Measurements from ENCODE around the gene COL26A1.
"Not testable (repeated sequence)": the region's sequence is repeated elsewhere in the genome, so short reads cannot be mapped to it uniquely, and the experiment has no call there.

The COL26A1 gene

GRCh38 chr7:101402081-101402779, 39.6 kb downstream of the COL26A1 start:
- no peak for DNase-seq (ENCODE audit: low read depth in 2 of 2)

DNA sequence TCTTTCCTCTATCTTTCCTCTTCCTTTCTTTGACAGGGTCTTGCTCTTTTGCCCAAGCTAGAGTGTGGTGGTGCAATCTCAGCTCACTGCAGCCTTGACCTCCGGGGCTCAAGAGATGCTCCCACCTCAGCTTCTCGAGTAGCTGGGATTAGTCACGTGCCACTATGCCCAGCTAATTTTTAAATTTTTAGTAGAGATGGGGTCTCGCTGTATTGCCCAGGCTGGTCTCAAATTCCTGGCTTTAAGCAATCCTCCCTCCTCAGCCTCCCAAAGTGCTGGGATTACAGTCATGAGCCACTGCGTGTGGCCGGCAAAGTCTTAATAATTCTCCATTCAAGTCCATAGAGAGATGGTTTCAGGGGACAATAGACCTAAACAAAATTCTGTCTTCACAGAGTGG, 40.2 kb downstream of the COL26A1 start:
- no peak for DNase-seq (ENCODE audit: low read depth in 2 of 2)

GRCh38 chr7:101405474-101406067, 42.9 kb downstream of the COL26A1 start:
- DNase-seq (ENCODE audit: low read depth in 2 of 2), result no peak

DNA sequence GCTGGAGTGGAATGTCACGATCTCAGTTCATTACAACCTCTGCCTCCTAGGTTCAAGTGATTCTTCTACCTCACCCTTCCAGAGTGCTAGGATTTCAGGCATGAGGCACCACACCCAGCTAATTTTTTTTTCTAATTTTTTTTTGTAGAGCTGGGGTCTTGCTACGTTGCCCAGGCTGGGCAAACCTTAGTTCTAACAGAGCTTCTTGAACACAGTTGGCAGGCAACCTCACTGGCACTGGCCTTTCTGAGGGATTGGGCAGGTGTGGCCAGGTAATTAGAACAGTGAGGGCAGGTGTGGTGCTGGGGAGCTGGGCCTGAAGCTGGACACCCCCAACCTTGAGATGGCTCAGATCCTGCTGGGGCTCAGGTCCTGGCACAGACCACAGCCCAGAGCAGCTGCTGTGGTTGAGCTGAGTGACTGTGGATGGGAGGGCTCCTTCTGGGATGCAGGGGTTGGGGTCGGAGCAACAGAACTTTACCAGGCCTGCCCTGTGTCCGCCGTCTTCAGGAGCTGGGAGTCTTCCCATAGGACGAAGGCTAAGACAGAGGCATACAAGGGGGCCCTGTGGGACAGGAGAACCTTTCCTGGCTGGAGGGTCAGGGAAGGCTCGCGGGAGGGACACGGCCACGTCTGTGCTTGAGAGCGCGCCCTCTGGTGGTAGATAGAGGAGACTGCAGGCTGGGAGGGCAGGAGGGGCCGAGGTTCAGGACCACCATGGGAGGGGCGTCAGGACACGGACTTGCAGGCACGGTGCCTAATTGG, 48.2 kb downstream of the COL26A1 start:
- DNase-seq (ENCODE audit: low read depth in 2 of 2), result peak; percentile 6 to 15

GRCh38 chr7:101411508-101411874, 48.8 kb downstream of the COL26A1 start:
- no peak for DNase-seq (ENCODE audit: low read depth in 2 of 2)

- DNase-seq (ENCODE audit: low read depth in 2 of 2), result no peak
These were observed 50.3 kb downstream of the COL26A1 start for GRCh38 chr7:101412976-101413375.

DNA sequence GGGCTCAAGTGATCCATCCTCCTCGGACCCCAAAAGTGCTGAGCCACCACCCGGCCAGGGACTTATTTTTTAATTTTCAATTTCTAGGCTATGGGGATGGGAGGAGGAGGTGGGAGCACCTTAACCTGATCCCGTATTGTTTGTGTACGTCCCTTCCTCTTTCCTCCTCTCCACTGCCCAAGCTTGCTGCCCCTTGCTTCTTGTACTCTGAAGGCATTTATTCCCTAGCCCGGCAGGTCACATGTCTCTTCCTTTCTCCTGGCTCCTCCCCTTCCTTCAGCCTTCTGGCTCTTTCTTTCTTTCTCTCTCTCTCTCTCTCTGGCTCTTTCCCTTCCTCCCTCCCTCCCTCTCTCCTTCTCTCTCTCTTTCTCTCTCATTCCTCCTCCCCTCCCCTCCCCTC, 56.0 kb downstream of the COL26A1 start:
- no peak for DNase-seq (ENCODE audit: low read depth in 2 of 2)

GRCh38 chr7:101419831-101420230, 57.2 kb downstream of the COL26A1 start:
- no peak for DNase-seq (ENCODE audit: low read depth in 2 of 2)

GRCh38 chr7:101420436-101420835, 57.8 kb downstream of the COL26A1 start:
- no peak for DNase-seq (ENCODE audit: low read depth in 2 of 2)

DNA sequence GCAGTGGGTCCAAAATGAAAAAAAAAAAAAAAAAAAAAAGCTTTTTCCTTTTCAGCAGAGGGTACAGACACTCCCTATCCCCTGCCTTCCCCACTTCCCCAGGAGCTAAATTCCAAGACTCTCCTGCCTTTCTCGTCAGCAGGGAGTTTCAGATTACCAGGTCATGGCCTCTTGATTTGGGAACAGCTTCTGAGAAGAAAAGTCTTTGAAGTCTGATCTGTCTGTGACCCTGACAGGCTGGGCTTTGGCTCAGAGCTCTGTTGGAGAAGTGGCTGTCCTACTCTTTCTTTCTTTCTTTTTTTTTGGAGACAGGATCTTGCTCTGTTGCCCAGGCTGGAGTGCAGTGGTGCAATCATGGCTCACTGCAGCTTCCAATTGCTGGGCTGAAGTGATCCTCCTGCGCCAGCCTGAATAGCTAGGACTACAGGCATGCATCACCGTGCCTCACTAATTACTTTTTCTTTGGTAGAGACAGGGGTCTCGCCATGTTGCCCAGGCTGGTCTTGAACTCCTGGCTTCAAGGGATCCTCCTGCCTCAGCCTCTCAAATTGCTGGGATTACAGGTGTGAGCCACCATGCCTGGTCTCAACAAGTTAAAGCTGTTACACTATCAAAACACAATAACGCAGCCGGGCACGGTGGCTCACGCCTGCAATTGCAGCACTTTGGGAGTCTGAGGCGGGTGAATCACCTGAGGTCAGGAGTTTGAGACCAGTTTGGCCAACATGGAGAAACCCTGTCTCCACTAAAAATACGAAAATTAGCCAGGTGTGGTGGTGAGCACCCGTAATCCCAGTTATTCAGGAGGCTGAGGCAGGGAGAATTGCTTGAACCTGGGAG, 59.9 kb downstream of the COL26A1 start:
- no peak for DNase-seq (ENCODE audit: low read depth in 2 of 2)

DNA sequence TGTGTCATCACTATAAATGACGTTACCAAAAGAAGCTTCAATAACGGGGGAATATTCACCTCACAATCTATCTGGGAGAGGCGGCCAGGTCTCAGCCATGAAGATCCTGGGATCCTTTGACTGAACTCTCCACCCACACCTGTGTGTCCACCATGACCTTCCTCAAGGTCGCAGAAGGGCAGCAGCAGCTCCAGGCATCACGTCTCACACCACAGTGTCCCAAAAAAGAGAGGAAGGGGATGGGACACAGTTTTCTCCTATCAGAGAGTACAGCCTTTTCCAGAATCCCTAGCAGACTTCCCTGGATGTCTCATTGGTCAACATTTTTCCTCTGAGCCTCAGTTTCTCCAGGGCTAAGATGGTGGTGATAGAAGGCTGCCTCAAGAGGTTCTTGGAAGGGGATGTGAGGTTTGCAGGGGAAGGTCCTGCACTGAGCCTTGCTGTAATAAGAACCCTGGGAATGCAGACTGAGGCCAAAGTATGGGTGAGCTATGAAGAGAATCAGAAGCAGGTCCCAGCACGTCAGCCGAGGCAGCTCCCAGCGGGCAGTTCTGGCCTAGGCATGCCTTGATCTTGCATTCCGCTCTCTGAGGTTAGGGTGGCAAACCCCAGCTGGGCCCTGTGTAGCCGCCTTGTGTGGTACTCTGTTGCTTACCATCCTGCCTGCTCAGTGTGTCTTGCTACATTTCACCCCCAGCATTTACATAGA, 63.8 kb downstream of the COL26A1 start:
- no peak for DNase-seq (ENCODE audit: low read depth in 2 of 2)

DNA sequence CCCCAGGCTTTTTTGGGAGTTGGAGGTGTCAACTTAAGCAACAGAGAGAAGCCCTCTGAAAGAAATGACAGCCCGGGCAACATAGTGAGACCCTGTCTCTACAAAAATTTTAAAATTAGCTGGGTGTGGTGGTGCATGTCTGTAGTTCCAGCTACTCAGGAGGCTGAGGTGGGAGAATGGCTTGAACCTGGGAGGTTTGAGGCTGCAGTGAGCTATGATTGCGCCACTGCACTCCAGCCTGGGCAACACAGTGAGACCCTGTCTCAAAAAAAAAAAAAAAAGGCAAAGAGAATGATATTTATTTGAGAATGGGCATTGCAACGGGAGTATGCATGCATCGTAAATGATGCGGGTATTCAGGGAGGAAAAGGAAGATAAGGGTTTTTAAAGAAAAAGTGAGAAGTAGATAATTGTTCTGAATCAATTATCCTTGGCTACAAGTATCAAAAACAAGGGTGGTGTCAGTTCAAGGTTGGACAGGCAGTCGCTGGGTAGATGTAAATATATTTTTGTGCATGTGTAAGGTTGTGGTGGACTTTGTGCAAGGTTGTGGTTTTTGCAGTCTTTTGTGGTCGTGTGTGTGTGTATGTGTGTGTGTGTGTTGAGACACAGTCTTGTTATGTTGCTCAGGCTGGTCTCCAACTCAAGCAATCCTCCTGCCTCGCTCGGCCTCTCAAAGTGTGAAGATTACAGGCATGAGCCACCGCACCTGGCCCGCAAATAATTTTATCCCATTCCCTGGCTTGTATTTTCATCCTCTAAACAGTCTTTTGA, 65.6 kb downstream of the COL26A1 start:
- no peak for DNase-seq (ENCODE audit: low read depth in 2 of 2)

DNA sequence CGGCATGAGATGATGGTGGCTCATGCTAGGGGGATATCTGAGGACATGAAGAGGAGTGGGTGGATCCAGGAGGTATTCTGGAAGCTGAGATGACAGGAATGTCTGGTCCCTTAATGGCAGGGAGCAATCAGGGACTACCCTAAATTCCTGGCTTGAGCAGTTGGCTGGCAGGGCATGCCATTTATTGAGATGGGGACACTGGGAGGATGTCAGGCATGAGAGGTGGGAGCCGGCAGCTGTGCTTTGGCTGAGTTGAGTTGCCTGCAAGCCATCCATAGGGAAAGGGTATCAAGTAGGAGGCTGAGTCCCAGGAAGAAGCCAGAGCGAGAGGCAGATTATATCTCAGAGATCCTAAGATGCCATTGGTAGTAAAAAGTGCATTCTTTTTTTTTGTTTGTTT, 69.6 kb downstream of the COL26A1 start:
- DNase-seq (ENCODE audit: low read depth in 2 of 2), result no peak

DNA sequence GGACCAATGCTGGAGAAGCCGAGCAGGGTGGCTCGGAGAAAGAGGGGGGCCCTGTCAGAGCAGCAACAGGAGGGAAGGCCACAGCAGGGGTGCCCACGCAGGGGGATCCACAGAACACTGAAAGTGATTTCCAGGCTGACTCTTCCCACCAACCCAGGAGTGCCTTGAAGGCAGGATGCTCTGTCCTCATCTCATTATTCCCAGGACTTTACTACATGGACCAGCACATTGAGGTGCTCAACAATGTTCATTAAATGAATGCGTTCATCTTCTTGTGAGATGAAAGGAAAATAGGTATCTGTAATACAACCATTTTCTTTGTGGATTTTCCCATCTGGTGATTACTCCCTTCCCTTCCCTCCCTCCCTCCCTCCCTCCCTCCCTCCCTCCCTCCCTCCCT, 71.0 kb downstream of the COL26A1 start:
- DNase-seq (ENCODE audit: low read depth in 2 of 2), result no peak

- DNase-seq (ENCODE audit: low read depth in 2 of 2), result not testable (repeated sequence)
These were observed 71.5 kb downstream of the COL26A1 start for GRCh38 chr7:101434155-101434554.

DNA sequence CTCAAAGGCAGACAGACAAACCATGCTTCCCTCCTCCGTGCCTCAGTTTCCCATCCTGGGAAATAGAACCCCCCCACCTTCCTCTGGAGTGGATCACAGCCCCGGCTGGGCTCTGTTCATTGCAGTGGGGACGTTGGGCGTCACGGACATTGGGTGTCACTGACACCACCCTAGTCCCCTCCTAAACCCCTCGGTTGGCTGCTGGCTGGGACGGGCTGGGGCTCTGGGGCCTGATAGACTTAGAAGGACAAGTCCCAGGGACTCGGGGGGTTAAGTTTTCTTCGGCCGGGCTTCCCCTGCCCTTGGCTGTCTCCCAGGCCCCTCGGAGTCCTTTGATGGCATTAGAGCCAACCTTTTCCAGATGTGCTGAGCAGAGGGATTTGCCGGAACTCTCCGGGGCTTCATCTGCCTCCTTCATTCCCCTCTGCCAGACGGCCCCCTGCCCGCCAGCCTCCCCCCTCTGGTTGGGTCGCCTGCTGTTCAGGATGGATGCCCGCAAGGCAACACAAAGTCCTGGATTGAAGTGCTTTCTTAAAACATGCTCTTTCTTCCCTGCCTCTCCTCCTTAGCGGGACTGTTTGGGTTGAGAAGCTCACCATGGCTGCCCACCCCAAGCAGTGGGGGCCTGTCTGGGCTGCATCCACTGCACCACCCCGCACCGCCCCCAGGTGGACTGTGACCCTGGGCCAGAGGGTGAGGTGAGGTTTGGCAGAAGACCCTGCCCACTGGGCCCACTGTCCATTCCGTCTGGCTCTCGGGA, 73.0 kb downstream of the COL26A1 start:
- DNase-seq (ENCODE audit: low read depth in 2 of 2), result no peak

DNA sequence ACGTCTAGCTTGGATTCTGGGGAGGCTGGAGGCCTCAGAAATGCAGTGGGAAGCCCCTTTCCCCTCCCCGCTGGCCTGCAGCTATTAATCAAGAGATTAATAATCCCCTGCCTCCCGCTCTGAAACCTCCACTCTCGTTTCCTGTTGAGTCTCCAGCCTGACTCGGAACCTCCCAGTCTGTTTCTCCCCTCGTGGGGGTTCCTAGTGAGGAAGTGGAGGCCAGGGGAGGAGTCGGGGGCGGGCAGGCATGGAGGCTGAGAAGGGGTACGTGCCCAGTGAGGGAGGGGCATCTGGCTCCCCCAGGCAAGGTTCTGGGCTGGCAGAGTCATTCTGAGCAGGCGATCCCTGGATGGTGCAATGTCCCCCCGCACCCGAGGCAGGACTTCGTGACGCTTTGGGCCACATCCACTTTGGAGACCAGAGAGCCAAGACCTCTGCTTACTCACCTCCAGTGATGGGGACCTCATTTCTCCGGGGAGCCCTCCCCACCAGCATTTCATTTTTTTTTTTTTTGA, 73.6 kb downstream of the COL26A1 start:
- no peak for DNase-seq (ENCODE audit: low read depth in 2 of 2)

- DNase-seq (ENCODE audit: low read depth in 2 of 2), result no peak
These were observed 74.3 kb downstream of the COL26A1 start for GRCh38 chr7:101436857-101437576.

DNA sequence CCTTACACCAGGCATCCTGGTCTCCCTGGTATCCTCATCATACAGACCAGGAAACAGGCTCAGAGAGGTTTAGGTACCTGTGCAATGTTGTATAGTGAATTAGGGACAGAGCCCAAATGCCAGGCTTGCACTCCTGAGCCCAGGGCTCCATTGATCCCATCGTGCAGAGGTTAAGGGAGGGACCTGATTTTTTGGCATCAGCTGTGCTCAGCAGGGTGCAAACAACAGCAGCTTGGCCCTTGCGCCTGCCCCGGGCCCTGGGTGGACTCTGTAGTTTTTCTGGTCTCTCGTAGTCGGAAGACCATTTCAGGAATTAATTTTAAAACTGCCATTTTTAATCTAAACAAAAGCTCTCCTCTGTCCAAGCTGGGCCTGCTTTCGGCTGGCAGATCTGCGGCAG, 79.2 kb downstream of the COL26A1 start:
- DNase-seq (ENCODE audit: low read depth in 2 of 2), result no peak

Data from stimulated activated CD8-positive, alpha-beta memory T cell treated with anti-CD3 and anti-CD28 coated beads, Interleukin-7, amount 100 ng/mL, for 1 hour (primary cell).